ENCODE data around the gene CDH4. TPM values are rescaled to one million over a fixed set of nuclear protein-coding genes. Genes with fewer than 3 reads are reported as not detected.

Gene CDH4
- total RNA-seq, 2 donors from 2014 or later, result 0.05 to 2.2 TPM

- DNase-seq (ENCODE audit: low spot score), result no peak
- Histone ChIP-seq H3K27me3 (replicated peaks; ENCODE audit: insufficient read depth) (no peaks in the 10 kb centered on the region), H3K4me3 (no peak overlapping the region), H3K36me3 (no peaks in the 10 kb centered on the region), H3K4me1 (replicated peaks) (no peaks in the 10 kb centered on the region), H3K9me3 (no peaks in the 10 kb centered on the region), H3K27ac (no peak overlapping the region)
- intact Hi-C loops (cut with DNase I), result no loop called here
- no peak for TF ChIP-seq POLR2A (IDR thresholded peaks at IDR 0.05)
- TF ChIP-seq, protein P1, sequence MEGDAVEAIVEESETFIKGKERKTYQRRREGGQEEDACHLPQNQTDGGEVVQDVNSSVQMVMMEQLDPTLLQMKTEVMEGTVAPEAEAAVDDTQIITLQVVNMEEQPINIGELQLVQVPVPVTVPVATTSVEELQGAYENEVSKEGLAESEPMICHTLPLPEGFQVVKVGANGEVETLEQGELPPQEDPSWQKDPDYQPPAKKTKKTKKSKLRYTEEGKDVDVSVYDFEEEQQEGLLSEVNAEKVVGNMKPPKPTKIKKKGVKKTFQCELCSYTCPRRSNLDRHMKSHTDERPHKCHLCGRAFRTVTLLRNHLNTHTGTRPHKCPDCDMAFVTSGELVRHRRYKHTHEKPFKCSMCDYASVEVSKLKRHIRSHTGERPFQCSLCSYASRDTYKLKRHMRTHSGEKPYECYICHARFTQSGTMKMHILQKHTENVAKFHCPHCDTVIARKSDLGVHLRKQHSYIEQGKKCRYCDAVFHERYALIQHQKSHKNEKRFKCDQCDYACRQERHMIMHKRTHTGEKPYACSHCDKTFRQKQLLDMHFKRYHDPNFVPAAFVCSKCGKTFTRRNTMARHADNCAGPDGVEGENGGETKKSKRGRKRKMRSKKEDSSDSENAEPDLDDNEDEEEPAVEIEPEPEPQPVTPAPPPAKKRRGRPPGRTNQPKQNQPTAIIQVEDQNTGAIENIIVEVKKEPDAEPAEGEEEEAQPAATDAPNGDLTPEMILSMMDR (IDR thresholded peaks at IDR 0.05), result no peak
- WGBS, result 64% methylated on average over 13 of the region's 13 CpGs
These were observed 320.1 kb downstream of the CDH4 start for GRCh38 chr20:61571916-61572711.

DNA sequence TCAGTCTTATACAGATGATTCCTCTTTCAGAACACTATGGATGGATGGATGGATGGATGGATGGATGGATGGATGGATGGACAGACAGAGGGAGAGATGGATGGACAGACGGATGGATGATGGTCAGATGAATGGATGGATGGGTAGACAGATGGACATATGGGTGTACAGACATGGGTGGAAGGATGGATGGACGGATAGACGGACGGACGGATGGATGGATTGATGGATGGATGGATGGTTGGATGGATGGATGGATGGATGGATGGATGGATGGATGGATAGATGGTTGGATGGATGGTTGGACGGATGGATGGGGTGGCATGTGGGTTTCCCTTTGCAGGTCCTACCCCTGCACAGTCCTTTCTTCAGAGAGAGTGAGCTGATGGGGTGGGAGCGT lies 320.7 kb downstream of the CDH4 start:
- Histone ChIP-seq H3K4me3 (no peak overlapping the region), H3K9me3 (no peaks in the 10 kb centered on the region), H3K4me1 (replicated peaks) (no peaks in the 10 kb centered on the region), H3K27me3 (replicated peaks; ENCODE audit: insufficient read depth) (no peaks in the 10 kb centered on the region), H3K27ac (no peak overlapping the region), H3K36me3 (no peaks in the 10 kb centered on the region)
- WGBS, result 80% methylated on average over 7 of the region's 7 CpGs
- no peak for DNase-seq (ENCODE audit: low spot score)
- TF ChIP-seq, protein P1 (IDR thresholded peaks at IDR 0.05), result no peak
- TF ChIP-seq POLR2AphosphoS5 (IDR thresholded peaks at IDR 0.05) (no peak), POLR2A (IDR thresholded peaks at IDR 0.05) (no peak)
- intact Hi-C loops (cut with DNase I), result no loop called here

DNA sequence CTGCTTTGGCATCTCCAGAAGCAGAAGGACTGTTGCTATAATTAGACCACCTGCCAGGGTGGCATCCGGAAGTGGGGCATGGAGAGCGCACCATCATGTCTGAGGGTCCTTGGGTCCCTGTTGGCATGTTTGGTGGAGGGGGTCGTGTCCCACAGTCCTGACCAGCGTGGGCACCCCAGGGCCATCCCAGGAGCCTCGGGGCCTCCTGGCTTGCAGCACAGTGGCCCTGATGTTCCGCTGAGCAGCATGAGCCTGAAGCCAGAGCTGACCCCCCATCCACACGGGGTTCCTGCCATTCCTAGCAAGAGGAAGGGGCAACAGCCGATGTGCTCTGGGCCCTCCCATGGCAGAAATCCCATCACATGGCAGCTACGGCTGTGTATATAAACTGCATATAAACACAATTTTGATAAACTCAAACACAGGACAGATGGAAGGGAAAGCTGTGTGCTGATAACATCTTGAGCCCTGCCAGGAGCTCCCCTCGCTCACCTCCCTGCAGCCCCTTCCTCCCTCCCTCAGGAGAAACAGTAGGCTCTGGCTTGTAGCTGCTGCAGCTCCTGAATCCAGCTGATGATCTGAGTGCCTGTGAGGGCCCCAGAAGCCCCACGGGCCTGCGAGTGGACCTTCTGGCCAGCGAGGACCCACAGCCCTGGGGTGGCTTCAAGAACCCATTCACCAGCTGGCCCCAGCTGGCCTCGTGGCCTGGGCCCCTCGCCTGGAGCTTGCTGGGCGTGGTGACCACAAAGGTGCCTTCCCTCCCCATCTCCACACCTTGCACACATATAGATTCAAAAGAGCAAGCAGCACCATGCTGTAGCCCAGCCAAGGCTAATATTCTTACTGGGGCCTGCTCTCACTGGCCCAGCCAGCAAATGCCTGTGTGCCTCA lies 321.6 kb downstream of the CDH4 start:
- no peaks in the 10 kb centered on the region for H3K4me1 ChIP-seq (replicated peaks)
- H3K27me3 ChIP-seq (replicated peaks; ENCODE audit: insufficient read depth), result no peaks in the 10 kb centered on the region
- H3K4me3 ChIP-seq, result no peak overlapping the region
- no peaks in the 10 kb centered on the region for H3K36me3 ChIP-seq
- intact Hi-C loops (cut with DNase I), result no loop called here
- no peak overlapping the region for H3K27ac ChIP-seq
- 69% methylated on average over 8 of the region's 16 CpGs for WGBS
- no peak for DNase-seq (ENCODE audit: low spot score)
- TF ChIP-seq, protein P1 (IDR thresholded peaks at IDR 0.05), result no peak
- TF ChIP-seq POLR2A (IDR thresholded peaks at IDR 0.05), result no peak
- TF ChIP-seq POLR2AphosphoS5 (IDR thresholded peaks at IDR 0.05), result no peak
- H3K9me3 ChIP-seq, result no peaks in the 10 kb centered on the region

DNA sequence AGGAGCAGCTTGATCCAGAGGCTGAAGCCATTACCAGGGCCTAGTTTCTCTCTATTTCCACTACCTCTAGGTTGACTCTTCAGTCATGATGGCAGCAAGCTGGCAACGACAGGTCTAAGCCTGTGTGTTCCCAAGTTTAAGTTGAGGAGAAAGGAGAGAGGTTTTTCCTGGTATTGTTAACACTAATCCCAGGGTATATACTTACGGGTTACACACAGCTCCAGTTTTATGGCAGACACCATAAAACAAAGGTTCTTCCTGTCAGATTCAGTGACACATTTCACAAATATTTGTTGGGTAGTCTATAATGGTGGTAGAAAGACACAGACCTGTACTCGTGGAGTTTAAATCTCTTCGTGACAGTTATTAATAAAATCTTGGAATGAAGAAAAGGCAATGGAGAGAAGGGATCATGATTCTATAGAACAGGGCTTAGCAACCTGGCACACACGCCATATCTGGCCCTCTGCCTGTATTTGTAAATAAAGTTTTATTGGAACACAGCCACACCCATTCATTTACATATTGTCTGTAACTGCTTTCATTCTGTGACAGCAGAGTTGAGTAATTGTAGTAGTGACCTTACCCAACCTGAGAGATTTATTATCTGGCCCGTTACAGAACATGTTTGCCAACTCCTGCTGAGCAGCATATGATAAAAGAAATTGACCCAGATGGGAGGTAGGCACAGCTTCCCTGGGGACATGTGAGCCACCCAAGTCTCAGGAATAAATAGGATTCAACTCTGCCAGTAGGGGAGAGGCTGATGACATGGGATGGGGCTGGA lies 323.3 kb downstream of the CDH4 start:
- H3K27me3 ChIP-seq (replicated peaks; ENCODE audit: insufficient read depth), result no peaks in the 10 kb centered on the region

More for the DNA sequence above, 323.3 kb downstream of the CDH4 start:
- Histone ChIP-seq H3K4me1 (replicated peaks) (no peaks in the 10 kb centered on the region), H3K27ac (no peak overlapping the region), H3K4me3 (no peak overlapping the region), H3K36me3 (no peaks in the 10 kb centered on the region), H3K9me3 (no peaks in the 10 kb centered on the region)
- intact Hi-C loops (cut with DNase I), result no loop called here
- DNase-seq (ENCODE audit: low spot score), result no peak
- TF ChIP-seq POLR2AphosphoS5 (IDR thresholded peaks at IDR 0.05) (no peak), POLR2A (IDR thresholded peaks at IDR 0.05) (no peak)
- TF ChIP-seq, protein P1 (IDR thresholded peaks at IDR 0.05), result no peak
- WGBS, result 27% methylated on average over 6 of the region's 6 CpGs

Measured in prostate gland (tissue), 2 donors.